HG03432 (cell line): ENCODE results near the gene CERK.
"Not testable (repeated sequence)": the region's sequence is repeated elsewhere in the genome, so short reads cannot be mapped to it uniquely, and the experiment has no call there.

Experiments
- ATAC-seq: cut with Tn5 transposase; IDR thresholded peaks from one replicate; pipeline ENCODE4 v1.9.1; 2021; ENCODE audit warnings: mild to moderate bottlenecking, moderate library complexity; ENCODE audit not compliant: unreplicated experiment

CERK gene

DNA sequence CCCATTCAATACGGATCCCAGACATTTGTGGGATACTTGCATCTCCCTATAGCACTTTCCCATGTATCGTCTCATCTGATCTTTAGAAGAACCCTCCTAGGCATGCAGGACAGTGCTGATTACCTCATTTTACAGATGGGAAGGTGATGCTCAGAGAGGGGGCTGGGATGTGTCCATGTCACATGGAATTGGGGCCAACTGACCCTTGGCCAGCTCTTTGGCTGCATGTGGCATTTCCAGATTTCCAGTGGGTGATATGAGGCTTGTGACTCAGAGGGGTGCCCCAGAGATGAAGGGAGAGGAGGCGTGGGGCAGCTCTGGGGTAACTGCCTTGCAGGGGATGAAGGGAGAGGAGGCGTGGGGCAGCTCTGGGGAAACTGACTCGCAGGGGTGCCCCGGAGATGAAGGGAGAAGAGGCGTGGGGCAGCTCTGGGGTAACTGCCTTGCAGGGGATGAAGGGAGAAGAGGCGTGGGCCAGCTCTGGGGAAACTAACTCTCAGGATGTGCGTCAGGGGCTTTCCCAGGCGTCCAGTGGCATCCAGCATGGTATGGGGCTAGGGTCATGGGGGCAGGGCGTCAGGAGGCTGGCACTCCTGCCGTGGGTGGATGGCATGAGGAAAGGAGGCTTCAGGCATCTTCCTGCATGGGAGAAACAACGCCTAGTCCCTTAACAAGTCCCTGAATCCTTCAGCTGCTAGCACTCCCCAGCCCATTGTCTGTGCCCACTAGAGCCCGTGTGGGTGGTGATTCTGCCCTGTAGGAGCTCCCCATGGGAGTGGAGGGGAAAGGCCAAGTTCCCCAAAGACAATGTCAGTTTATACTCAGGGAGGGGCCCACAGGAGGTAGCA is 11.9 kb upstream of the CERK start:
- ATAC-seq = no peak

DNA sequence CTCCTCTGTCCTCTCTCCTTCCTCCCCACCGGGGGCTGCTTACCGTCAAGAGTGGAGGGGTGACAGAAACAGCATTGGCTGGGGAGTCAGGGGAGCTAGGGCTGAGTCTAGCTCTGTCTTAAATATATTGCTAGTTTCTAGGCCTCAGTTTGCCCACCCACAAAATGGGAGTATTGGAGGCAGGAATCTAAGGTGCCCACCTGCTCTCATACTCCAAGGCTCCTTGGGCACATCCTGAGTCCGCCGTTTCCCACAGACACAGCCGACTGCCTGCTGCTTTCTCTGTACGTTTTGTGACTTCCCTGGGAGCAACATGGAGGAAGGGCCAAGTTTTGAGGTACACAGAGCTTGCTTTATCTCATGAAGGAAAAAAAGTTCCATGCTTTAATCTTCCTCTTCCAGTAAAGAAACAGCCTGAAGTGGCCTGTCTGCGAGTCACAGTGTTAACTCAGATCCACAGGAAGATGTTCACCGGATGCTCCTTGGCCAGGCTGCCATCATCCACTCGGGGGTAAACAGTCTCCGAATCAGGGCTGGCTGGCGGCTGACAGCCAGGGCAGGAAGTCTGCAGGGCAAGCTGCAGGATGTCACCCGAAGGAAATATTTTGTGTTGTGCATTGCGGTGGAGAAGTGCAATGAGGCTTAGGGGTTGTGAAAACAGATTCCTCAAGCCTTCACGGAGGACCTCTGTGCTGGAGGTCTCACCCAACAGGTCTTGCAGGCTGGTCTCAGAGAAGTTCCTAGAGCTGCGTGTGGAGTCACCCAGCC is 11.0 kb upstream of the CERK start:
- no peak for ATAC-seq

DNA sequence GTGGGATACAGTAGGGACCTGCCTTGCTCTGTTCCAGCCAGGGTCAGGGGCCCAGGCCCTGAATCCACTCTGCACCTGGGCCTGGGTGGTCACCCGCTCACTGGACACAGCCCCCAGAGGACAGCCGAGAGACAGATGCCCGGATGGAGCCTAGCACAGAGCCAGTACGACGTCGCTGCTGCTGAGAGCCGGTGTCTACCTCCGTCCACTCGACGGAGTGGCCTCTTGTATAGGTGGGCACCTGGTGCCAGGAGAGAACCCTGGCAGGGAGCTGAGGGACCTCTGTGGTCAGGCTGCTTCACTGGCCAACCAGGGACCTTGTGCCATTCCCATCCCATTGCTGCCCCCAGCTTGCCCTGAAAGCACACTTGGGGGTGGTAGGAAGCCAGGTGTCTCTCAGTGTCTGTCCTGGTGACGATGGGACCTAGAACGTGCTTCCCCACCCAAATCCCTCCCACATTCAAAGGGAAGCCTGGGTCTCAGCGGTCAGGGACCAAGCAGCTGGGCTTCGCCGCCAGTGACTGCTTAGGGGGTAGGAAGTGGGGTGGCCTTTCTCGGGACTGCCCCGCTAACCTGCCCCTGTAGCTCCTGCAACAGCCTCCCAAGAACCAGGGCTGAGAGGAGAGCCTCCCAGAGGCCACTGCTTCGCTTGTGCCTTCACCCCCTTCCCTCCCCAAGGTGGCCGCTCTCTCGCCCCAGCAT is 10.3 kb upstream of the CERK start:
- no peak for ATAC-seq

DNA sequence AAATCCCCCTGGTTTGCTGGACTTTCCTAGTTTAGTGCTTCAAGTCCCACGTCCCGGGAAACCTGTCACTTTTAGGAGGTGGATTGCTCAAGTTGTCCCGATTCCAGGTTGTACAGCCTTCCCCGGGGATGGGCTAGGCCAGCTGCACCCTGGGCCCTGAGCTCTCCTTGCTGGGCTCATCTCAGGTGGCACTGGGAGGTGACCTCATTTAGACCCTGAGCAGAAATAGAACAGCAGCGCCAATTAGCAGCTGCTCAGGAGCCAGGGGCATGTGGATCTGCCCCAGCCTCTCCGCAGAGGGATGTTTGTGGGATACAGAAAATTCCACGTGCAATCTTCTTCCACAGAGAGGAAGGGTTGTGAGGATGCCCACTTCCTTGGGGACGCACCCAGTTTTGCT is 9.6 kb upstream of the CERK start:
- ATAC-seq = no peak

DNA sequence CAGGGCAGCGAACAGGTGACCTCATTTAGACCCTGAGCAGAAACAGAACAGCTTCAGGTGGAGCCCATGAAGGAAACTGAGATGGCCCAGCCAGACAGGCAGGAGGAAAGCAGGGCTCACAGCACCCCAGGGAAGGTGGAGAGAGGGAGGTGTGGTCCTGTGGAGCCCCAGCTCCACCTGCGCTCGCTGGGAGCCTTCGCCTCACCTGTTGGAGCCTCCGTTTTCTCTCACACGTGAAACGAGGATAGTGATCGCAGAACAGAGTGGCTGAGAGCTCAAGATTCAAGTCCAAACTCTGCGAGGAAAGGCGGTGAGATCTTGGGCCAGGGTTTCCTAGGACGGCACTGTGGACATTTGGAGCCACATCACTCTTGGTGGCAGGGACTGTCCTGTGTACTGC is 8.6 kb upstream of the CERK start:
- no peak for ATAC-seq

DNA sequence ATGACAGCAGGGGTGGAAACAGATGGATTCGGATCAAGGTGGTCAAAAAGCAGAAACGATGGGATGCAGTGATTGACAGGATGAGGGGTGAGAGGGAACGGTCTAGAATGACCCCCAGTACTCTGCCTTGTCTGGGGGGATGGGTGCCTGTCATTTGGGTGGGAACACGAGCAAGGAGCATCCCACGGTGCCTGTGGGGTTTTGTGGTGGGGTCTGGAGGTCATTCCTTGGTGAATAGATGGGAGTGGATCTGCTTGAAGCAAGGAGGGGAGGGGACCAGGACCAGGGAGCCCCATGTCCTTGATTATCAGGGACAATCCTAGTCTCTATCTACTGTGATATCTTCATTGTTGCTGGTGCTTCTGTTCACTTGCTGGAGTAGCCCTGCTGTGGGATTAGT is 8.1 kb upstream of the CERK start:
- no peak for ATAC-seq

DNA sequence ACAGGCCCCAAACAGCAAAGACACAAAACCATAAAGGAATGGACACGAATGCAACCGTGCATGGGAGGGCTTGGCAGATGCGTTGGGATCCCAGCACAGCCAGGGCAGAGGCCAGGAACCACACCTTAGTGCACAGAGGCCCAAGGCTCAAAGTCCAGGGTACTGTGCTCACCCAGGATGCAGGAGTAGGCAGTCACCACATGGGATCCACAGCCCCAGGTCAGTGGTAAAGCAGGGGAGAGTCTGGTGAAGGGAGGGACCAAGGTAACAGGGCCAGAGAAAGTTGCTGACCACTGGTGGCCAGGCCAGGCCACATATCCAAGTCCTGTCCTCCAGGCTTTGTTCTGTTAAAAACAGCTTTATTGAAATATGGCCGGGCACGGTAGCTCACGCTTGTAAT is 6.5 kb upstream of the CERK start:
- no peak for ATAC-seq

DNA sequence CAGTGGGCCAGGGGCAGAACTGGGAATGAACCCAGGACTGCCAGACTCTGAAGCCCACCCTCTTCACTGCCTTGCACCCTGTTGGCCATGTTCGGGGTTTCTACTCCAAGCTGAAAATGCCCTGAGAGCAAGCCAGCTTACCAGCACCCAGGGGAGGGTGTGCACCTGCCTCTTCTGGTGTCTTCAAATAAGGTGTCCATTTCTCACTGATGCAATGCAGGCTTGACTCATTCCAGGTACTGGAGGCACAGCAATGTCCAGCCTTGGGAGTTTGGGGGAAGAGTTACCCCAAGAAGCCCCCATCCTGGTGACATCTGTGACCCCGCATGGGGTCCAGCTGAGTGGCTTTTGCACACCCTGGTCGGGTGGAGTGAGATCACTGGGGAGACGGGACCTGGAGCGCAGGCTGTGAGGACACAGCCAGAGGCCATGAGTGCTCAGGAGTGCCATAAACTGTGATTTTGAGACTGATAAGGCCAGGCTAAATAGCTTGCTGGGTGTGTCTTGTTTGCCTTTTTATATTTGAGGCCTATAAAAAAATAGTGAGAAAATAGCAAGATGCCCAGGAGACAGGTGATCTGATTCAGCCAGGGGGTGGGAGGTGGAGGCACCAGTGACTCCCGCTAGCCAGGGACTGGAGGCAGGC is 4.6 kb upstream of the CERK start:
- ATAC-seq = no peak

DNA sequence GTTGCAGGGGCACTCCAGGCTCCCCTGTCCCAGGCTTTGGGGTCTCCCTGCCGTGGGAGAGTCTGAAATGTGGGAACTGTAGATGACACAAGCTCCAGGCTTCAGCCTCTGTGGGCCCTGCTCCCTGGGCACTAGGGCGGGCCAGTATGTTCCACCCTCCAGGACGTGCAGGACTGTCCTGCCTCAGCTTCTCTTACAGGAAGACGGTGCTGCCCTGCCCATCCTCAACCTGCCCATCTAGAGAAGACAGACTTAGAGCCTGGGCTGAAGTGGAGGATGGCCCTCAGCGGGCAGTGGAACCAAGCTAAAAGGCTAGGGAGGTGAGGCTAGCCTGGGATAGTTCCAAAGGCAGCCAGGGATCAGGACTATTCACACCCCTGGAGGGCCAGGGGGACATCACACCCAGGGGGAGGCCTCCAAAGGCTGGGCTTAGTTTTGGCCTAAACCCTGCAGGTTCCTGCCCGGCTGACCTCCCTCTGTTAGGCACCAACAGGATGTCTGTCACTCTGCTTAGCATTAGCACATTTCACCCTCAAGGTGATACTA is 4.0 kb upstream of the CERK start:
- no peak for ATAC-seq

DNA sequence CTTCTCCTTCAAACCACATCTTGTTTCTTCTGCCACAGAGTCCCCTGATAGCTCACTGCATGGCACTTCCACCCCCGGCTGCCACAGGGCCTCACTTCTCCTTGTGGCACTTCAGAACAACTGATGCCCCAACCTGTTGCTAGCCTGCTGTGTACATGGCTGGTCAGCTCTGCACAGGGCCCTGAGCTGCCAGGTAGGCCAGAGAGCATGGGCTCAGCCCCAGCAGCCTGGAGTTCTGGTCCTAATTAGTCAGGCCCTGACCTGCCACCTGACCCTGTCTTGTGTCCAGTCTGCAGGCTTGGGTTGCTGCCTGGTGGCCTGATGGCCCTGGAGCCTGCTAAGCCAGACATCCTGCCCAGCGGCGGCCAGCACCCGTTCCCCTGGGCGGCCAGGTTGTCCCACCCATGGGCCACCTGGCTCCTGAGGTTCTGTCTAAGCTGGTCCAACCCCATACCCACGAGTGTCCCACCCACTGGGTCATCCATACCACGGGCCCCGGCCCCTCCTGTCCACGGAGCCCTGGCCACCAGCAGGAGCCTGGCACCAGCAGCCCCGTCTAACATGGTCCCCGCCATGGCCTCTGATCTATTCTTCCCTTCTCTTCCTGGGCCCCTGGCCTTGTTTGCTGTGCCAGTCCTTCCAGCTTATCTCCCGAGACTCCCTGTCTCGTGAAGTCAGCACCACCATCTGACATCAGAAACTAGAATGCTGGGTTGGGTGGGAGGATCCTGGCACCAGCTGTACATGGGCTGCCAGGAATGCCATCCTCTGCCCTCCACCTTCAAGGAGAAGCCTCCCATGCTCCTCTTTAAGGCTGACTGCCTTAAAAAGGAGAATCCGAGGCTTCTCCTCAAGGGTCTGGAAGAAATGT is 3.1 kb upstream of the CERK start:
- ATAC-seq = no peak

DNA sequence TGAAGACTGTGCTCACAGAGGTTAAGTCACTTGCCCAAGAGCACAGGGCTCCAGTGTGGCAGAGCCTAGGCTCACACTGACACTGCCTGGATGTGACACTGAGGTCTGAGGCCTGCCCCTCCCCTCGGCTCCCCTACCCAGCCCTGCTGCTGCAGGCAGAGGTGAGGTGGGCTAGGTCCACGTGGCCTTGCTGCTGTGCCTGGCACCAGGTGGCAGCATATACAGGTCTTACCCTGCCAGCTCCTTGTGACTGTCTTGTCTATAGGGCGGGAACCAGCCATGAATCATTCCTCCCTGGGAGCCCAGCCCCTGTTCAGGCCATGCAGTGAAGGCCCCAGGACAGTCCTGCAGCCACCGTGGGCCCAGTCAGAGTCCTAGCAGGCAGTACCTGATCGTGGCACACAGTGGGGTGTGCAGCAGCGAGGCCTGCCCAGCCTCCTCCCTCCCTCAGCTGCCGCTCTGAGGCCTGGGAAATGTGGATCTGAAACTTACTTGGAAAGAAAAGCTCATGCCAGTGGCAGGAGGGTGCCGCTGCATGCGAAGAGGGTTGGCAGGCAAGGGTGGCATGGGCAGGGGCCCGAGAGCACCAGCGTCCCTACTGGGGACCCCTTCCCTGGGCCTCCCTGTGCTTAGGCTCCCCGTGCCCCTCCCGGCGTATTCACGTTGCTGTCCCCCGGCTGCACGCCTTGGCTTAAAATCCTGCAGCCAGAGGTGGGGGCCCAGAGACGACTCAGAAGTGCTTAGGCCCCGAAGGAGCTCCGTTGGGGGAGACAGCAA is 1.2 kb upstream of the CERK start:
- ATAC-seq = peak; percentile 23

DNA sequence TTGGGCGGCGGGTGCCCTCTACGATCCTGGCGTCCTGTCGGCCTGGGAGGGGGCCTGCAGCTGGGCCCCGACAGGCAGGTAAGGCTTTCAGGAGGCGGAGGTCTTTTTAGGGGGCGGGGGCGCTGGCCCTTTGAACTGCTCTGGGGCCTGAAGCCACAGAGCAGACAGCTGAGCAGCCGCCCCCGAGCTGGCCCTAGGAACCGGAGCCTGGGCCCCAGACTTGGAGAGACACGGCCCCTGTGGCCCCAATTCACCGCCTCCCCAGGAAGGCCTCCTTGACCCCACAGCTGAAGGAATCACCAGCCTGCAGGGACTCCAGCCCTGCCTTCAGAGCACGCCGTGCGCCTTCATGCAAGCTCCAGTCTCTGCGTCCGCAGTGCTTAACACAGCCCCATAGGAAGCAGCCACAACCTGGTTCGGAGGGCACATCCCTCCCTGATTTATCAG is 618 bp upstream of the CERK start:
- ATAC-seq = peak; percentile 24

DNA sequence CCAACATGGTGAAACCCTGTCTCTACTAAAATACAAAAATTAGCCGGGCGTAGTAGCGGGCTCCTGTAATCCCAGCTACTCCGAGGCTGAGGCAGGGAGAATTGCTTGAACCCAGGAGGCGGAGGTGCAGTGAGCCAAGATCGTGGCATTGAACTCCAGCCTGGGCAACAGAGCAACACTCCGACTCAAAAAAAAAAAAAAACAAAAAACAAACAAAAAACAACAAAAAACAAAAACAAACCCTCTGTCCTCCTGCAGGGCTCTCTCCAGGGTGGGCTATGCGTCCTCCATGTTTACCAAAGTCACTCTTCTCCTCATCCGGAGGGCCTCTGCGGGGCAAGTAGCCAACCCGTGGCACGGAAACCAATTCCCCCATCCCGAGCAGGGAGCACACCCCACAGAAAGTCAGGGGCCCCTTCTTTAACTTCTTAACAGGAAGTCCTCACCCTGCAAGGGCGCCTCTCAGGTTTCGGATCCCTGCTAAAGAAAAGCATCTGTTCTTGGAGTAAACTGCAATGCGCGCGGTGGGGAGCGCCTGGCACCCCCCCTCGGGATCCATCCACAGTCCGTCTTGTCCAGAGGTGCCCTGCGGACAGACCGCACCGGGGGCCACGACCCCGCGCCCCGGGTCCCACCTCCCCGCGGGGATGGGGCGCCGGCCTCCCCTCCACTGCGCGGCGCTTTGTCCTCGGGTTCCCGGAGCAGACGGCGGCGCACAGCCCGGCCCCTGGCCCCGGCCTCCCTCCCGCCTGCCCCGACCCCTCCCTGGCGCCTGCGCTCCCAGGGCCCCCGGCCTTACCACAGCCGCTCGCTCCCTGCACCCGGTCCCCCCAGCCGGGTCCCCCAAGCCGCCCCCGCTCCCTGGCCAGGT is 712 bp downstream of the CERK start:
- ATAC-seq = peak; percentile 32

DNA sequence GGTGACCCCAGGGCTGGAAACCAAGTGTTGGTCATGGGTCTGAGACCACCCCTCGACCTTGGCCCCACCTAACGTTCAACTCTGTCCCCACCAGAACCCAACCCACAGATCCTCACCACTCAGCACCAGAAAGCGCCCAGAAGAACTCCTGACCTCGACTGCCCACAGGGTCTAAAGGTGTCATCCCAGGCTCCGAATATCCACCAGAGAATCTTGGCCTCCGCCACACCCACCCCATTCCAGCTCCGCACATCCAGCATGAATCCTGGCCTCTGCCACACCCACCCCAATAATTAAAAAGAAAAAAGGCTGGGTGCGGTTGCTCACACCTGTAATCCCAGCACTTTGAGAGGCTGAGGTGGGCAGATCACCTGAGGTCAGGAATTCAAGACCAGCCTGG is 1.3 kb downstream of the CERK start:
- ATAC-seq = no peak

DNA sequence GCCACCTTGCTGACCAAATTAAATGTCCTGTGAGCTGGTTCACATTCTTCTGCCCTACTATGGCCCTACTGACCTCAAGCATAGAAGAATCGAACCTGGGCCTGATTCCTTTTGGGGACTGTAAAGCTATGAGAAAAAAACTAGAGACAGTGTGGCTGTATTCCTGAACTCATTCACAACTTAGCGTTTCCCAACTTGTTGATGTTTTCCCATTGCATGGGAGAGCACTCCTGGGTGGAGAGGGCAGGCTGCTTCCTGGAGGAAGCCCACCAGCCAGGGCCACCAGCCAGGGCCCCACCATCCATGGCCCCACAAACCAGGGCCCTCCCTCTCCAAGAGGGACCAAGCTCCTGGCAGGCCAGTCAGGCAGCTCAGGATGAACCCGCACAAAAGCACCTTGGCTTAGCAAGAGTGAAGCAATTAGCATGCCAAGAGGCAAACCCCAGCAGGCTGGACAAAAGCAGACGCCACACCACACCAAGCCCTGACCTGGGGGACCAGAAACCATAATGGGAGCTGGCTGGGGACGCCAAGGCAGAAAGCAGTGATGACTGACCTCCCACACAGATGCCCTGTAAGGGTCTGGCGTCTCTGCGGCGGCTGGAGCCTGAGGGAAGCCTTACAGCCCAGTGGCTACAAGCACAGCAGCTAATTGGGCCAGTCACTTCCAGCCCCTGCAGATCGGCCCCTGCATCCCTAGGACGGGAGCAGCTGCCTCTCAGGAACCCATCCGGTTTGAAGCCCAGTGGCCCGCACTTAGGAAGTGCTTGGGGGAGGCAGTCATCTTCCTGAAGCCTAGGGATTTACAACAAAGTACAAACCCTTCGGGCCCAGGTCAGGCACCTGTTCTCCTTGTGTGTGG is 2.1 kb downstream of the CERK start:
- no peak for ATAC-seq

DNA sequence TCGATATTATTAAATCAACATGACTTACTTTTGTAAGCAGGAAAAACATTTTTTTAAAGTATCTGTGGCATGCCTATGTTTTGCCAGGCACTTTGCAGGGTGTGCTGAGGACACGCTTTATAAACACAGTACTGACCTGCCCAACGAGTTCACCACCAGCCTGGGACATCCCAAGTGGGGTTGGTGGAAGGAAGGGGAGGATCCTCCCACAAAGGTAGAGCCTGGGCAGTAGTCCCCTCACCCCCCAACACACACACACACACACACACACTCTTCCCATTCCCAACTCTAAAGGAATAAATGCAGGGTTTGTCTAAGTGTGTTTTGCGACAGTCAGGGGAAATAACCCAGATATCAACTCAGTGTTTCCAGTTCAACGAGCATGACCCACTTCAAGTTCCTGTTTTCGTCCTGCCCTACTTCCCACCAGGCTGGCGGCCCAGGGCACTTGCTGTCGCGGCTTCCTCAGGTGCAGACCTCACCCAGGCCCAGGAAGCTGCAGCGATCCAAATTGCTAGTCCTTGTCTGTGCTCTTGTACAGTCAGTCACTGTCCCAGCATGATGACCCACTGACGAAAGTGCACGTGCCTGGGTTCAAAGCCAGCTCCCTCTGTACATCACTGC is 3.1 kb downstream of the CERK start:
- no peak for ATAC-seq

DNA sequence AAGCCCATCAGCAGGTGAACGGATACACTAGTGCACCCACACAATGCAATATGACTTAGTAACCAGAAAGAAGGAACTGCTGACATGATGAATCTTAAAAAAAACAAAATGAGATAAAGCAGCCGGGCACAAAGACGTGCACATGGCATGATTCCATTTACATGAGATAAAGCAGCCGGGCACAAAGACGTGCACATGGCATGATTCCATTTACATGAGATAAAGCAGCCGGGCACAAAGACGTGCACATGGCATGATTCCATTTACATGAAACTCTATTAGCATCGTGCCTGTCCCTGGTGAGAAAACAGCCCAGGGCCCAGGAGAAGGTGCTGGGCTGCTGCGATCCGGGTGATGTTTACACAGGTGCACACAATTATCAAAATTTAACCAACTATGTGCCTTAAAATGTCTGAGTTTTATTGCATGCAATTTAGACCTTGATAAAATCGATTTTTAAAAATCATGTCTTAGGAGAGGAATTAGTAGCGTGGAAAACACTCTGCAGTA is 3.8 kb downstream of the CERK start:
- not testable (repeated sequence) for ATAC-seq
